SK-N-SH treated with all-trans-retinoic acid at 6 μM for 48 hours (cell line): ENCODE results near the gene ULK4.

ENCODE experiments used
- ATAC-seq: fragments of 200-7000 bp; cut with Tn5 transposase; 3 replicates; pipeline ENCODE4 v1.9.1; 2020; ENCODE audit warnings: mild to moderate bottlenecking, moderate library complexity
- ARNTL ChIP-seq: fragments of 450-650 bp; formaldehyde crosslinking; IDR thresholded peaks from 2 replicates; pipeline ENCODE4 v1.5.0; 2020; ENCODE audit warnings: low read depth, mild to moderate bottlenecking, moderate library complexity, borderline replicate concordance
- BACH2 ChIP-seq: fragments of 250-450 bp; sonication (Bioruptor Pico); IDR thresholded peaks from 2 replicates; pipeline ENCODE4 v1.9.0; 2021; ENCODE audit warnings: mild to moderate bottlenecking, borderline replicate concordance
- CREB5 ChIP-seq: fragments of 250-450 bp; sonication (Bioruptor Pico); IDR thresholded peaks from 2 replicates; pipeline ENCODE4 v1.5.1; 2020; ENCODE audit warnings: low read depth, mild to moderate bottlenecking, moderate library complexity
- CSRNP3 ChIP-seq: fragments of 250-450 bp; sonication (Bioruptor Pico); IDR thresholded peaks from 2 replicates; pipeline ENCODE4 v1.5.1; 2021; ENCODE audit warnings: mild to moderate bottlenecking, moderate library complexity
- ESRRG ChIP-seq: fragments of 250-450 bp; sonication (Bioruptor Pico); IDR thresholded peaks from 2 replicates; pipeline ENCODE4 v1.6.1; 2021; ENCODE audit warnings: mild to moderate bottlenecking
- ISL1 ChIP-seq: fragments of 250-450 bp; sonication (Bioruptor Pico); IDR thresholded peaks from 2 replicates; pipeline ENCODE4 v2.1.2; 2022; ENCODE audit warnings: mild to moderate bottlenecking, moderate library complexity
- OSR1 ChIP-seq: fragments of 250-450 bp; sonication (Bioruptor Pico); IDR thresholded peaks from 2 replicates; pipeline ENCODE4 v1.8.0; 2022; ENCODE audit warnings: moderate library complexity, mild to moderate bottlenecking, inconsistent platforms
- PATZ1 ChIP-seq: fragments of 250-450 bp; sonication (Bioruptor Pico); IDR thresholded peaks from 2 replicates; pipeline ENCODE4 v1.8.0; 2020; ENCODE audit warnings: mild to moderate bottlenecking, moderate library complexity, borderline replicate concordance
- POU6F1 ChIP-seq: fragments of 250-450 bp; sonication (Bioruptor Pico); IDR thresholded peaks from 2 replicates; pipeline ENCODE4 v1.8.0; 2021; ENCODE audit warnings: low read depth, mild to moderate bottlenecking, moderate library complexity, borderline replicate concordance
- PPARA ChIP-seq: fragments of 250-450 bp; sonication (Bioruptor Pico); IDR thresholded peaks from 2 replicates; pipeline ENCODE4 v1.5.0; 2020; ENCODE audit warnings: mild to moderate bottlenecking, borderline replicate concordance
- RARB ChIP-seq: fragments of 250-450 bp; sonication (Bioruptor Pico); IDR thresholded peaks from 2 replicates; pipeline ENCODE4 v1.8.0; 2021; ENCODE audit warnings: mild to moderate bottlenecking, moderate library complexity
- SNAI2 ChIP-seq: fragments of 250-450 bp; sonication (Bioruptor Pico); IDR thresholded peaks from 2 replicates; pipeline ENCODE4 v1.5.0; 2020; ENCODE audit warnings: mild to moderate bottlenecking, moderate library complexity
- TSHZ2 ChIP-seq: fragments of 250-450 bp; sonication (Bioruptor Pico); IDR thresholded peaks from 2 replicates; pipeline ENCODE4 v1.5.0; 2020; ENCODE audit warnings: mild to moderate bottlenecking, moderate library complexity
- ZC3H10 ChIP-seq: fragments of 250-450 bp; sonication (Bioruptor Pico); IDR thresholded peaks from 2 replicates; pipeline ENCODE4 v1.5.1; 2021; ENCODE audit warnings: mild to moderate bottlenecking, moderate library complexity
- ZFP3 ChIP-seq: fragments of 250-450 bp; sonication (Bioruptor Pico); IDR thresholded peaks from 2 replicates; pipeline ENCODE4 v1.5.0; 2020; ENCODE audit warnings: mild to moderate bottlenecking, moderate library complexity
- ZFP30 ChIP-seq: fragments of 450-650 bp; formaldehyde crosslinking; IDR thresholded peaks from 2 replicates; pipeline ENCODE4 v1.5.0; 2022; ENCODE audit warnings: mild to moderate bottlenecking, moderate library complexity
- ZNF565 ChIP-seq: fragments of 450-650 bp; formaldehyde crosslinking; conservative IDR thresholded peaks from 2 replicates; pipeline ENCODE4 v1.5.0; 2020; ENCODE audit warnings: low read depth, mild to moderate bottlenecking, moderate library complexity
- ZNF70 ChIP-seq: fragments of 450-650 bp; formaldehyde crosslinking; IDR thresholded peaks from 2 replicates; pipeline ENCODE4 v1.5.0; 2020; ENCODE audit warnings: mild to moderate bottlenecking, moderate library complexity

Gene ULK4

GRCh38 chr3:41482134-41482533 lies 479.8 kb downstream of the ULK4 start:
- TF ChIP-seq ARNTL (no peak), POU6F1 (CRISPR knock-in tag) (no peak), ZFP3 (CRISPR knock-in tag) (no peak), SNAI2 (no peak), RARB (CRISPR knock-in tag) (no peak), ZC3H10 (CRISPR knock-in tag) (no peak), ZNF565 (CRISPR knock-in tag) (no peak), TSHZ2 (CRISPR knock-in tag) (no peak), CSRNP3 (CRISPR knock-in tag) (no peak), PPARA (CRISPR knock-in tag) (no peak)
- ATAC-seq, result no peak

GRCh38 chr3:41478278-41478677 lies 483.6 kb downstream of the ULK4 start:
- TF ChIP-seq PATZ1 (CRISPR knock-in tag), result no peak
- TF ChIP-seq ZFP3 (CRISPR knock-in tag), result no peak
- no peak for TF ChIP-seq BACH2 (CRISPR knock-in tag)
- no peak for TF ChIP-seq ZNF70 (CRISPR knock-in tag)
- TF ChIP-seq OSR1, result no peak
- TF ChIP-seq CSRNP3 (CRISPR knock-in tag), result no peak
- TF ChIP-seq CREB5 (CRISPR knock-in tag), result no peak
- no peak for TF ChIP-seq PPARA (CRISPR knock-in tag)
- no peak for TF ChIP-seq ISL1 (CRISPR knock-in tag)
- TF ChIP-seq ESRRG (CRISPR knock-in tag), result no peak
- TF ChIP-seq ZNF565 (CRISPR knock-in tag), result no peak
- TF ChIP-seq ZC3H10 (CRISPR knock-in tag), result no peak
- TF ChIP-seq TSHZ2 (CRISPR knock-in tag), result no peak
- no peak for TF ChIP-seq ZFP30 (CRISPR knock-in tag)
- ATAC-seq, result no peak
